CD4-positive, alpha-beta T cell treated with Interleukin-4 for 1 hour (primary cell): ENCODE results near the gene POU6F1.
"Not testable (repeated sequence)": the region's sequence is repeated elsewhere in the genome, so short reads cannot be mapped to it uniquely, and the experiment has no call there.

ENCODE experiments used
- DNase-seq, 2 donors: peaks; one replicate each; pipeline ENCODE4 v3.0.0-alpha.2; 2020 to 2022

POU6F1 gene

GRCh38 chr12:51227112-51227511 lies 9.2 kb upstream of the POU6F1 start:
- DNase-seq: not testable (repeated sequence)

- DNase-seq: no peak
These were observed 7.9 kb upstream of the POU6F1 start for GRCh38 chr12:51225771-51226170.

- DNase-seq: no peak
These were observed 7.4 kb upstream of the POU6F1 start for GRCh38 chr12:51225234-51225633.

GRCh38 chr12:51224625-51225024 lies 6.8 kb upstream of the POU6F1 start:
- DNase-seq: no peak

GRCh38 chr12:51222461-51222860 lies 4.6 kb upstream of the POU6F1 start:
- DNase-seq: no peak

- DNase-seq: not testable (repeated sequence)
These were observed 2.0 kb upstream of the POU6F1 start for GRCh38 chr12:51219857-51220256.

- DNase-seq: no peak
These were observed 1.5 kb upstream of the POU6F1 start for GRCh38 chr12:51219322-51219721.

GRCh38 chr12:51218607-51219161 lies 822 bp upstream of the POU6F1 start:
- no peak for DNase-seq

GRCh38 chr12:51217133-51217967 lies 512 bp downstream of the POU6F1 start:
- peak; percentile 67 to 68 for DNase-seq

- DNase-seq: peak in 1 of 2 donors; percentile 12
These were observed 1.2 kb downstream of the POU6F1 start for GRCh38 chr12:51216642-51217041.

- DNase-seq: no peak
These were observed 3.0 kb downstream of the POU6F1 start for GRCh38 chr12:51214895-51215294.

GRCh38 chr12:51210690-51211395 lies 7.0 kb downstream of the POU6F1 start:
- no peak for DNase-seq

- DNase-seq: no peak
These were observed 8.6 kb downstream of the POU6F1 start for GRCh38 chr12:51209259-51209658.

- DNase-seq: no peak
These were observed 9.7 kb downstream of the POU6F1 start for GRCh38 chr12:51208016-51208660.

- no peak for DNase-seq
These were observed 12.5 kb downstream of the POU6F1 start for GRCh38 chr12:51205350-51205749.

- DNase-seq: no peak
These were observed 15.1 kb downstream of the POU6F1 start for GRCh38 chr12:51202718-51203117.

- no peak for DNase-seq
These were observed 17.1 kb downstream of the POU6F1 start for GRCh38 chr12:51200806-51201205.

- DNase-seq: no peak
These were observed 17.7 kb downstream of the POU6F1 start for GRCh38 chr12:51200156-51200555.

GRCh38 chr12:51199366-51199945 lies 18.4 kb downstream of the POU6F1 start:
- DNase-seq: no peak

GRCh38 chr12:51198568-51199365 lies 19.1 kb downstream of the POU6F1 start:
- no peak for DNase-seq

- no peak for DNase-seq
These were observed 19.9 kb downstream of the POU6F1 start for GRCh38 chr12:51197736-51198567.
